NCI-H2196 treated with DMSO at 0.1 percent for 48 hours (cell line): Measurements from ENCODE around the gene VIPR2.

Experiments
- DNase-seq: peaks from one replicate; lab custom pipeline; 2025; ENCODE audit not compliant: unreplicated experiment; lab: John Stamatoyannopoulos, UW

VIPR2 gene

DNA sequence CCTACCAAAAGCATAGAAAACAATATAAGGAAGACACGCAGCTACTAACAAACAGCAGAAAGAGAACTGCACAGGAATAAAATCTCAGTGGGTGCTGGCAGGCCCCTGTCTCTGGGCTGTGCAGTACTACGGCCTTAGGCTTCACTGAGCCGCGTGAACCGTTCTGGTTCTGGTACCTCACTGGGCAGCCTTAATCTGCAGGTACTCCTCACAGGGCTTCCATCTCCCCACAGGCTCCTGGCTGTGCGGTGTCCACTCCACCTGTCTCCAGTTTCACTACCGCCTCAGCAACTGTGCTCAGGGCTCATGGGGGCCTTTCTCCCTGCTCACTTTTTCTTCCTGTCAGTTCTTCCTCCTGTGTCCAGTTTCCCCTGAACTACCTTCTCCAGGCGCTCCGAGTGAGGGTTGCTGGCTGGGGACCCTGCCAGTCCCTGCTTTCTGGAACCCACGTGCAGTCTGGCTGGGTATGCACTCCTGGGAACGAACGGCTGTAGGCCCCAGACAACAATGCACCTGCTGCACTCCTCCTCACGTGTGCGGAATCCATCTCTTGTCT is 75.7 kb downstream of the VIPR2 start:
- no peak for DNase-seq

- no peak for DNase-seq
Observed at GRCh38 chr7:159068488-159068811, 76.2 kb downstream of the VIPR2 start.

GRCh38 chr7:159067576-159068487 is 76.8 kb downstream of the VIPR2 start:
- no peak for DNase-seq

GRCh38 chr7:159066816-159067575 is 77.7 kb downstream of the VIPR2 start:
- no peak for DNase-seq

- DNase-seq = no peak
Observed at GRCh38 chr7:159065852-159066480, 78.7 kb downstream of the VIPR2 start.

DNA sequence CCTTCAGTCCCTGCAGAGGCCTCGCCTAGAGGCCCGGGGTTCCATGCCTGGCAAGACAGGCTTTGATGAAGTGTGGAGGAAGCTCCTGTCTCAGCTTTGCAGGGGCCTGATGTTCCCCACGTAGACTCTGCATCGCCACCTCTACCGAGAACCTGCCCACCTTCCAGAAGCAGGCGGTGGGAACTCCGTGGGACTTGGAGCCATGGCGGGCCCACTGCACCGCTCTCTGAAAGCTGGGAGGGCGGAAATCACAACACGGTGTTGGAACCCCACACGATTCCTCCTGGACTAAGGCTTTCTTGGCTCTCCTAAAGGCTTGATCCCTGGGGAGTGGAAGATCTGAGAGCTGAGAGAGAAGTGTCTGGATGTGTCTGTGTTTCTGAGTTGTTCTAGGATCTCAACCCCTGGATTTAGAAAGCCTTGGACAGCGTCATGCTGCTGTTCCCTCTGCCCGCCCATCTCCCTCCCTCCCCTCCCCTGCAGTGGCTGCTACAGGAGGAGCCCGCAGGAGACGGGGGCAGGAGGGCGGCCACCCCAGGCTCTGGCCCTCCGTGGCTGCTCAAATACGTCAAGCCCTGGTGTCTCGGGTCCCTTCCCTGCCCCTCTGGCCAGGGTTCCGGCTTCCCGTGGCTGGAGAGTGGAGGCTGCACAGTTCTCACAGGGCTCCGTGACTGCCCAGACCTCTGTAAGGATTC is 79.7 kb downstream of the VIPR2 start:
- DNase-seq = no peak

DNA sequence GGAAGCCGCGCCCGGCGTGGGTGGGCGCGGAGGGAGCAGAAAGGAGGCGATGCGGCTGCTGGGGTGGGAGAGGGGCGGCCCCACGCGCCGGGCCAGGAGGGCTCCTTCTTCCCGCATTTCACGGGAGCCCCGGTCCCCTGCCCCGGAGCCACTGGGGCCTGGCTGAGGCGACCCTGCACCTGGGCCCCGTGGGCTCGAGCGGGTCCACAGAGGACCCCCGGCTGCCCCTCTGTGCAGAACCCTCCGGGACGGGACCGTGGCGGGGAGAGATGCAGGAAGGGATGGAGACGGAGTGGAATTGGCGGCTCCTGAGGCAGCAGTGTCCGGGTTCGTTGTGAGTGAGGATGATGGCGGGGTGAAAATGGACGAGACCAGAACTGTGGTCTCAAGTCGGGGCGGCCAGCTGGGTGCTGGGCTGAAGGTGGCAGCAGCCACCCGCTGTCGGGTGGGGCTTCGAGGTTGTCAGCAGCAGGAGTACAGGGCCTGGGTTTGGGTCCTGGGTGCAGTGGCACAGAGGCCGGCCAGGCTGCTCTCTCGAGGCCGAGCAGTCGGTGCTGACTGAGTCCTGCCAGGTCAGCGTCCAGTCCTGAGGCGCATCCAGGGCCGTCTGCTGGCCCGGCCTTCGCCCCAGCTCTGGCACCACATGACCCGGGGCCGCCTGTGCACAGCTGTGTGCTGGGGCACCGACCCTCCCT is 80.4 kb downstream of the VIPR2 start:
- DNase-seq = no peak

- DNase-seq = no peak
Observed at GRCh38 chr7:159063046-159063840, 81.4 kb downstream of the VIPR2 start.

GRCh38 chr7:159062569-159062968 is 82.1 kb downstream of the VIPR2 start:
- DNase-seq = no peak

DNA sequence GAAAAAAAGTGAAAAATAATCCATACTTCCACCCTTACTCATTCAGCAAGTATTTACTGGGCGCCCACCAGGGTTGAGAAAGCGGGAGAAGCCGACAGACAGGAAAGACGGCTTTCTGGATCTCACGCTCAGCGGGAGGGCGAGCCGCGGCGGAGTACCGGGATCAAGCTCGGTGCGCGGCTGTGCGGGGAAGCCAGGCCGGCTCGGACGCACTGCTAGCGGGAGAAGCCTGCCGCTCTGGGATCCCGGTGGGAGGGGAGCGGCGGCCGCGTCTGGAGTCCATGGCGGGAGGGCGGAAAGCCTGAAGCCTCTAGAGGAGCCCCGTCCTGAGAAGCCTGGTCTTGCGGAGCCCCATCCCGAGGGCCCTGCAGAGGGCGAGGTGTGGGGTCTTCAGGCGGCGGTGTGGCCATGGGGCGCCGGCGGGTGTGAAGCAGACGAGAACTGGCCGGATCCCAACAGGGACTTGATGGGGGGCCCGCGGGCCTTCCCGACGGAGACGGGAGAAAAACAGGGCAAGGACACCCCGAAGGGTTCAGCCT is 82.9 kb downstream of the VIPR2 start:
- no peak for DNase-seq

- DNase-seq = no peak
Observed at GRCh38 chr7:159061209-159061608, 83.5 kb downstream of the VIPR2 start.

DNA sequence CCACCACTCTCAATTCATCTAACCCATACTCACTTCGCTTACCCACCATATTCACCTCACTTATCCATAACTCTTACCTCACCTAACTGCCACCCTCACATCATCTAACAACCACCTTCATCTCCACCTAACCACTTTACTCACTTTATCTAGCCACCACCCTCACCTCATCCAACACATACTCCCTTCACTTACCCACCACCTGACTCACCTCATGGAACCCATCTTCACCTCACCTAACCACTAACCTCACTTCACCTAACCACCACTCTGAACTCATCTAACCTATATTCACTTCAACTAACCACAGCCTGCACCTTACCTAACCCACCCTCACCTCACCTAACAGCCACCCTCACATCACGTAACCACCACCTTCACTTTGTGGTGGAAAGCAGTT is 84.2 kb downstream of the VIPR2 start:
- DNase-seq = no peak

- no peak for DNase-seq
Observed at GRCh38 chr7:159059629-159060028, 85.0 kb downstream of the VIPR2 start.

DNA sequence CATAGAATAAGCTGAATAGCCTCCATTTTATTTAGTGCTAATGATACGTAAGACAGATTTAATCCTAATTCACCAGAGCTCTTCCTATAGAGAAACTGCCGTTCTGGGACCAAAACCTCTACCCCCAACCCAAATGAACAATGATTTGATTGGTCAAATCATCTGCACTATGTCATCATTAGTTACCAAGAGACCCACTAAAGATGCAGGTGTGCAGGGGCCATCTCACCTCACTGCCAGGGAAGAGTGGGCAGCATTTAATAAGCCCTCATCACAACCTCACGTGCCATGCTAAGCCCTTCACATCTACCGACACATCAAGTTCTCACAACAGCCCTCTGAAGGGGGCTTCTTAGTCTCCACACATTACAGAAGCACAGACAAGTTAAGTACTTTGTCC is 87.0 kb downstream of the VIPR2 start:
- DNase-seq = no peak

DNA sequence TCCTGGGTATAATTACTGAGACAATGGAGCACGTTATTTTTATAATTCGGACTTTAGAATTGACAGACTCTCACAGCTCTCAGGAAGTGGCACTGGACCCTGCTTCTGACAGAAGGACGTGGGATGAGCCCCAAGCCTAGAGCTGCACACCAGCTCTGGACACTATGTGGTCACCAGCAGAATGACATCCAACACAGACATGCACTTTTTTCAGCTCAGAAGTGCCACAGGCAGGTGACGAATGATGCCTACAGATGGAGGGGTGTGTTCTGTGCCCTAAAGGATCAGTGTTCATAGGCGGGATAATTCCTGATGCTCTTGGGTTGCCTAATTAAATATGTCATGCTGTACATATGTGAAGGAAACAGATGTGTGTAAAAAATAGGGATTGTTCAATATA is 87.9 kb downstream of the VIPR2 start:
- DNase-seq = no peak

GRCh38 chr7:159051916-159052315 is 92.8 kb downstream of the VIPR2 start:
- DNase-seq = no peak

GRCh38 chr7:159050704-159051103 is 94.0 kb downstream of the VIPR2 start:
- no peak for DNase-seq

GRCh38 chr7:159049266-159050025 is 95.2 kb downstream of the VIPR2 start:
- no peak for DNase-seq

DNA sequence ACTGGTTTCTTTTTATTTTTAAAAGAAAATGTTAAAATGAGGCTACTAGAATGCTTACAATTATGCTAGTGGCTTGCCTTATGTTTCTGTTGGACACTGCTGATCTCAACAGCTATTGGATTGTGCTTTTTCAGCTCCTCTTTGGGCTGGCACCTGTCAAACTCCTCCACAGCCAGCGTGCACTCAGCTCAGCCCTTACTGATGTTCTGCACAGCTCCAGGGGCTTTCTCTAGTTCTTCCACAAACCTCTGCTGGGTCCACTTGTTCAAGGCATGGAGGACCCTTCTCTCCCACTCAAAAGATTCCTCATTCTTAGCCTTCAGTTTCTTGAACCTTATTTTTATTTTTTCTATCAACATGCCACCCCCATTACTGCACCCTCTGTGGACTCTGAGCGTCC is 96.0 kb downstream of the VIPR2 start:
- DNase-seq = no peak
